H1 (cell line): ENCODE results near the gene AOPEP. TPM values are rescaled to one million over a fixed set of nuclear protein-coding genes. Genes with fewer than 3 reads are reported as not detected.

Experiments used
- CTCF ChIA-PET: fragments of 300-600 bp; sonication (Branson Sonifier 250); formaldehyde crosslinking; loops from one replicate; lab custom pipeline; 2021; ENCODE audit not compliant: partially characterized antibody; lab: Charles Lee
- POLR2A ChIA-PET: fragments of 300-600 bp; sonication (Branson Sonifier 250); formaldehyde crosslinking; loops from one replicate; lab custom pipeline; 2021; ENCODE audit warnings: inconsistent platforms; ENCODE audit not compliant: partially characterized antibody; lab: Charles Lee
- DNase-seq, 2 experiments: peaks; one replicate each; pipeline versions ENCODE4 v3.0.0 to v3.0.0-alpha.2; 2010 to 2022; ENCODE audit warnings: low spot score in 2 of 2, low read depth in 1 of 2, mixed read lengths in 1 of 2
- FAIRE-seq: peaks from 2 replicates; lab custom pipeline; 2011; peaks lifted over from hg19 to GRCh38; lab: Jason Lieb, UNC
- H2AFZ ChIP-seq: 2 replicates; pipeline ENCODE4 v1.8.1; 2012; ENCODE audit warnings: low read length, inconsistent platforms
- H2AK5ac ChIP-seq: 2 replicates; pipeline ENCODE4 v1.6.1; 2013; ENCODE audit warnings: low read depth, low read length
- H2BK120ac ChIP-seq: replicated peaks from 2 replicates; pipeline ENCODE3; 2013; ENCODE audit warnings: low read depth, low read length, inconsistent platforms
- H2BK12ac ChIP-seq: 2 replicates; pipeline ENCODE4 v1.6.1; 2013; ENCODE audit warnings: low read depth, low read length
- H2BK15ac ChIP-seq: 2 replicates; pipeline ENCODE4 v1.6.1; 2013; ENCODE audit warnings: low read length
- H2BK20ac ChIP-seq: 2 replicates; pipeline ENCODE4 v1.6.1; 2013; ENCODE audit warnings: low read length
- H2BK5ac ChIP-seq: 2 replicates; pipeline ENCODE4 v1.6.1; 2013; ENCODE audit warnings: low read depth, low read length
- H3K14ac ChIP-seq: 2 replicates; pipeline ENCODE4 v1.6.1; 2013; ENCODE audit warnings: inconsistent platforms; ENCODE audit not compliant: insufficient read length
- H3K18ac ChIP-seq: 2 replicates; pipeline ENCODE4 v1.6.1; 2013; ENCODE audit warnings: low read length; ENCODE audit errors: extremely low read depth
- H3K23ac ChIP-seq: 2 replicates; pipeline ENCODE4 v1.6.1; 2013; ENCODE audit warnings: inconsistent platforms; ENCODE audit not compliant: insufficient read length
- H3K23me2 ChIP-seq: 2 replicates; pipeline ENCODE4 v1.6.1; 2013; ENCODE audit warnings: low read depth, low read length
- H3K27ac ChIP-seq: 2 replicates; pipeline ENCODE4 v1.6.1; 2011; ENCODE audit warnings: low read depth, low read length, inconsistent platforms
- H3K27me3 ChIP-seq, 4 experiments: replicated peaks in 1 of 4; 1 replicate in 1 of 4; 2 replicates in 3 of 4; pipeline versions ENCODE4 v1.6.1 to v1.8.1; 2011 to 2013; ENCODE audit warnings: low read length in 3 of 4, mild to moderate bottlenecking in 3 of 4, inconsistent platforms in 2 of 4, mixed read lengths in 2 of 4, moderate library complexity in 1 of 4; ENCODE audit not compliant: control insufficient read depth in 3 of 4, insufficient read depth in 3 of 4; ENCODE audit errors: extremely low read depth in 1 of 4
- H3K36me3 ChIP-seq, 4 experiments: 2 replicates each; pipeline versions ENCODE4 v1.6.1 to v1.8.1; 2011 to 2013; ENCODE audit warnings: mild to moderate bottlenecking in 4 of 4, low read length in 3 of 4, moderate library complexity in 2 of 4, control low read depth in 1 of 4, inconsistent platforms in 1 of 4; ENCODE audit not compliant: insufficient read depth in 4 of 4, control insufficient read depth in 2 of 4
- H3K4ac ChIP-seq: replicated peaks from 2 replicates; pipeline ENCODE3; 2013; ENCODE audit warnings: low read length, low read depth, mixed read lengths, inconsistent platforms; ENCODE audit not compliant: insufficient read length
- H3K4me1 ChIP-seq, 4 experiments: replicated peaks in 1 of 4; 1 replicate in 1 of 4; 2 replicates in 3 of 4; pipeline versions ENCODE4 v1.6.1 to v1.8.1; 2011 to 2013; ENCODE audit warnings: low read length in 3 of 4, inconsistent platforms in 2 of 4, mixed read lengths in 1 of 4; ENCODE audit not compliant: insufficient read depth in 4 of 4, control insufficient read depth in 3 of 4
- H3K4me2 ChIP-seq, 2 experiments: 2 replicates each; pipeline versions ENCODE4 v1.6.1 to v1.8.1; 2011 to 2013; ENCODE audit warnings: low read depth in 2 of 2, low read length in 2 of 2, control low read depth in 1 of 2, inconsistent platforms in 1 of 2, mild to moderate bottlenecking in 1 of 2; ENCODE audit not compliant: insufficient read depth in 1 of 2
- H3K4me3 ChIP-seq, 4 experiments: fragments of 200-600, 300-600 bp in 1 of 4; sonication (generic), shearing (Covaris generic), sonication (Bioruptor Twin) in 1 of 4; 2 replicates each; pipeline versions ENCODE4 v1.5.1 to v1.8.1; 2011 to 2016; ENCODE audit warnings: low read length in 4 of 4, low read depth in 3 of 4, control low read depth in 2 of 4, inconsistent platforms in 2 of 4, mild to moderate bottlenecking in 2 of 4, mixed read lengths in 1 of 4, moderate library complexity in 1 of 4; ENCODE audit not compliant: insufficient read depth in 2 of 4; ENCODE audit errors: extremely low read depth in 1 of 4
- H3K56ac ChIP-seq: replicated peaks from 2 replicates; pipeline ENCODE3; 2013; ENCODE audit warnings: low read depth, mild to moderate bottlenecking, mixed read lengths, low read length, inconsistent platforms; ENCODE audit not compliant: insufficient read length
- H3K79me1 ChIP-seq: 2 replicates; pipeline ENCODE4 v1.6.1; 2013; ENCODE audit warnings: low read depth, low read length, control low read depth
- H3K79me2 ChIP-seq, 2 experiments: 2 replicates each; pipeline versions ENCODE4 v1.6.1 to v1.8.1; 2012 to 2013; ENCODE audit warnings: low read length in 2 of 2, mild to moderate bottlenecking in 2 of 2, inconsistent platforms in 1 of 2; ENCODE audit not compliant: insufficient read depth in 2 of 2, control insufficient read depth in 1 of 2
- H3K9ac ChIP-seq, 4 experiments: replicated peaks in 1 of 4; 1 replicate in 1 of 4; 2 replicates in 3 of 4; pipeline versions ENCODE4 v1.6.1 to v1.8.1; 2011 to 2013; ENCODE audit warnings: low read depth in 3 of 4, low read length in 3 of 4, control low read depth in 2 of 4, mild to moderate bottlenecking in 2 of 4, moderate library complexity in 2 of 4, inconsistent platforms in 1 of 4; ENCODE audit errors: extremely low read depth in 1 of 4
- H3K9me3 ChIP-seq, 2 experiments: 2 replicates each; pipeline versions ENCODE4 v1.6.1 to v1.8.1; 2012 to 2013; ENCODE audit warnings: mild to moderate bottlenecking in 2 of 2, moderate library complexity in 2 of 2, control low read depth in 1 of 2, inconsistent platforms in 1 of 2, low read depth in 1 of 2, low read length in 1 of 2, mixed read lengths in 1 of 2; ENCODE audit not compliant: insufficient read depth in 2 of 2
- H4K20me1 ChIP-seq, 2 experiments: replicated peaks in 1 of 2; 2 replicates each; pipeline versions ENCODE3 to v1.8.1; 2011 to 2013; ENCODE audit warnings: inconsistent platforms in 2 of 2, low read length in 2 of 2, mild to moderate bottlenecking in 1 of 2; ENCODE audit not compliant: insufficient read depth in 2 of 2, control insufficient read depth in 1 of 2
- H4K5ac ChIP-seq: 2 replicates; pipeline ENCODE4 v1.6.1; 2013; ENCODE audit warnings: low read length, low read depth, mixed read lengths, inconsistent platforms; ENCODE audit not compliant: insufficient read length
- H4K8ac ChIP-seq: 2 replicates; pipeline ENCODE4 v1.8.0; 2013; ENCODE audit warnings: mild to moderate bottlenecking, moderate library complexity, low read length, inconsistent platforms; ENCODE audit not compliant: insufficient read depth; ENCODE audit errors: extremely low read depth
- H4K91ac ChIP-seq: replicated peaks from 2 replicates; pipeline ENCODE3; 2013; ENCODE audit warnings: low read length, mixed read lengths, inconsistent platforms; ENCODE audit not compliant: insufficient read length
- MAX ChIP-seq: IDR thresholded peaks from 2 replicates; pipeline ENCODE4 v1.6.1; 2012; ENCODE audit warnings: inconsistent platforms
- POLR2AphosphoS5 ChIP-seq: IDR thresholded peaks from 2 replicates; pipeline ENCODE4 v1.6.1; 2011; ENCODE audit warnings: low read depth, low read length
- whole genome bisulfite sequencing, 2 experiments: shearing (Covaris generic) in 1 of 2; methylation state at CpG; one replicate each; pipeline versions ENCODE4 v1.1.6 to v1.1.7; 2013 to 2015; ENCODE audit warnings: low lambda C conversion rate in 2 of 2, mixed read lengths in 2 of 2, inconsistent platforms in 1 of 2, low coverage in 1 of 2, missing lambda C conversion rate in 1 of 2; ENCODE audit not compliant: insufficient replicate concordance in 2 of 2, insufficient coverage in 1 of 2, insufficient read length in 1 of 2; ENCODE audit errors: extremely low coverage in 1 of 2, missing lambda C conversion rate in 1 of 2; 5-methylcytosine and 5-hydroxymethylcytosine counted together
- polyA plus RNA-seq, 7 experiments: library from polyadenylated mRNA; depleted of rRNA in 3 of 7; stranded (reverse) in 5 of 7; unstranded in 2 of 7; fragments of >200 nt in 5 of 7; fragments of 200-250 nt in 2 of 7; gene quantifications; 1 replicate in 5 of 7; 2 replicates in 1 of 7; 4 replicates in 1 of 7; pipeline versions ENCODE4 v1.2.1 to v1.2.3, GENCODE V29; 2011 to 2013; ENCODE audit warnings: missing spikeins in 2 of 7, mixed read lengths in 2 of 7
- total RNA-seq: library from RNA; stranded (reverse); fragmentation: NEBNext Ultra II Directional; extraction: Animal tissue kit (Norgen Biotek cat#: 25700); gene quantifications from 2 replicates; pipeline ENCODE4 v1.2.1, GENCODE V29; 2021

AOPEP gene
- total and polyA plus RNA-seq, 2 of the 8 experiments (the other 6 are each of a cell fraction or from before 2014, with no cell fraction given), result 6.1 to 14.3 TPM

- Histone ChIP-seq H2BK120ac (no peak overlapping the region), H3K27me3 (no peaks in the 10 kb centered on the region), H3K56ac (no peak overlapping the region), H3K4me2 (no peak overlapping the region), H3K23ac (no peak overlapping the region), H2BK15ac (no peak overlapping the region), H3K9me3 (no peaks in the 10 kb centered on the region), H3K18ac (no peak overlapping the region), H4K5ac (no peak overlapping the region), H3K4ac (no peak overlapping the region), H2BK20ac (no peak overlapping the region), H2AK5ac (no peak overlapping the region), H3K36me3 (no peaks in the 10 kb centered on the region; a peak in 1 of 8 replicates), H2BK12ac (no peak overlapping the region), H4K20me1 (peaks cover 0 to 2% of the 10 kb centered on the region in 2 experiments), H3K14ac (no peak overlapping the region), H4K91ac (no peak overlapping the region), H3K79me2 (peaks cover 0 to 2% of the 10 kb centered on the region in 2 experiments; a peak in 1 of 4 replicates), H3K9ac (no peak overlapping the region), H4K8ac (no peak overlapping the region), H2BK5ac (no peak overlapping the region), H3K4me3 (no peak overlapping the region), H3K23me2 (no peaks in the 10 kb centered on the region), H2AFZ (no peak overlapping the region), H3K4me1 (no peaks in the 10 kb centered on the region), H3K79me1 (peaks cover 3% of the 10 kb centered on the region; the same call in 1 of the 2 replicates), H3K27ac (no peak overlapping the region)
- TF ChIP-seq MAX (no peak), POLR2AphosphoS5 (no peak)
- POLR2A ChIA-PET, result no interaction called here
- DNase-seq, result no peak
- 93% methylated on average over 1 of the region's 1 CpG; no CpG with 5 or more reads in 1 of the 2 experiments for WGBS, 2 experiments
- FAIRE-seq, result no peak
- CTCF ChIA-PET, result interaction anchor here (0.6 to 1.2 kb wide), 7 partner anchors 9 to 1029 kb away, joined by 3 to 5 read pairs (median 3); no protein-coding TSS in a partner anchor
These were observed 86.9 kb downstream of the AOPEP start for GRCh38 chr9:94813379-94813778.
